GM12874 (cell line): ENCODE data around the gene LRPPRC.

Experiments
- CTCF ChIP-seq: IDR thresholded peaks from 2 replicates; pipeline ENCODE4 v1.5.1; 2011; ENCODE audit warnings: low read depth, mild to moderate bottlenecking, control low read depth, low read length, moderate library complexity; ENCODE audit not compliant: insufficient read depth

LRPPRC gene

GRCh38 chr2:43937269-43937820, 58.4 kb downstream of the LRPPRC start:
- TF ChIP-seq CTCF = no peak

GRCh38 chr2:43934567-43934966, 61.2 kb downstream of the LRPPRC start:
- no peak for TF ChIP-seq CTCF

GRCh38 chr2:43931293-43931692, 64.5 kb downstream of the LRPPRC start:
- no peak for TF ChIP-seq CTCF

GRCh38 chr2:43927442-43927841, 68.3 kb downstream of the LRPPRC start:
- TF ChIP-seq CTCF = no peak

GRCh38 chr2:43925431-43925830, 70.4 kb downstream of the LRPPRC start:
- TF ChIP-seq CTCF = no peak

GRCh38 chr2:43924463-43924862, 71.3 kb downstream of the LRPPRC start:
- TF ChIP-seq CTCF = no peak

GRCh38 chr2:43906448-43907109, 89.2 kb downstream of the LRPPRC start:
- no peak for TF ChIP-seq CTCF
